ENCODE results near the gene HEPACAM2.

Gene HEPACAM2

DNA sequence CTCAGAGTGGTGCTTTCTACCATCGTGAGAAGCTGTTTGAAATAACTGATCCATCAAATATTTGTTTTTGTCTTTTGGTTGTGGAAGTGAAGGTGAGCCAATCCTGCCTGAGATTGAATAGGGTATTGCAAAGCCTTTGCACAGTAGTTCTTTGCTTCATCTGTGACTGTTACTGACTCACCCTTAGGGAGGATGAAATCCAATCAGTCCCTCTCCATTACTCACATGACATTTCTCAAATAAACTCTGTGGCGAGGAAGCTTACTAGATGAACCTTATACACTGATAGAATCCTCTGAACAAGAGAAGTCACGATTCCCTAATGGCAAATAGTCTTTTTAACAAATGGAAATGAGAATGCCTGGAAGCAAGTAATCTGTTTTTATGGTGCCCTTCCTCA is 31.9 kb downstream of the HEPACAM2 start:
- no peak for TF ChIP-seq CTCF (IDR thresholded peaks at IDR 0.05; ENCODE audit: low read depth, low read length)
- DNase-seq (ENCODE audit: low read depth in 2 of 2): peak in 1 of 2 donors; percentile 55
- H3K4me3 ChIP-seq (replicated peaks in 1 of 2; ENCODE audit: low read depth in 2 of 2, low read length in 2 of 2): no peak overlapping the region

DNA sequence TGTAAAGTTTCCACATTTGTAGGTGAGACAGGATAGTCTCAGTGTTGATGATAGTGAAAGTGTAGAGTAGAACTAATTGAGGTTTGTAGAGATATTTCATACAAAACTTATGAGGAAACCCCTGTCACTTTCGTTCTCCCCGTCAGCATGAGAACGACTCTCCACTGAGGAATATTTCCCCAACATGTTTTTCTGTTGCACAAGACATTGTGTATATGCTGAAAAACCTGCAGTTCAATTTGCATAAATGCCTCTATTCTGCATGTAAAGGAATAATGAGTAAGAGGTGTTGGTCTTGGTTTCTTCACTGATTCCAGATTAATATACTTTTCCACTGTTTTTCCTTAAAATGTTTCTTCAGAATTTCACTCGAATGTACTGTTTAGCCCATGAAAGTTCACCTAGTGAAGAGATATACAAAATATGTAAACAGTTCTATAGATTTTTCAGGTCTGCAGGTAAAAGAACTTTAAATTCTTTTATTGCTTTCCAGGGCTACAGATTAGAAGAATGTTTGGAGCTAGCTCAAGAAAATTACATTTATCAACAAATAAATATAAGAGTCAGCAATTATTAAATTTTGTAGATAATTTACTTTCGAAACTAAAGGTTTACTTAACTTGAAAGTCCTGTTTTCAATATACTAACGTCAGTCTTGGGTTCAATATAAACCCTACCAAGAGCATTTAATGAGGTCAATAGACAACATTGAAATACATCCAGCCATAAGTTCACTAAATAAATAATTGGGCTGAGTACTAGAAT is 37.2 kb downstream of the HEPACAM2 start:
- no peak for DNase-seq (ENCODE audit: low read depth in 2 of 2)
- H3K4me3 ChIP-seq (replicated peaks in 1 of 2; ENCODE audit: low read depth in 2 of 2, low read length in 2 of 2): no peak overlapping the region
- no peak for TF ChIP-seq CTCF (IDR thresholded peaks at IDR 0.05; ENCODE audit: low read depth, low read length)

DNA sequence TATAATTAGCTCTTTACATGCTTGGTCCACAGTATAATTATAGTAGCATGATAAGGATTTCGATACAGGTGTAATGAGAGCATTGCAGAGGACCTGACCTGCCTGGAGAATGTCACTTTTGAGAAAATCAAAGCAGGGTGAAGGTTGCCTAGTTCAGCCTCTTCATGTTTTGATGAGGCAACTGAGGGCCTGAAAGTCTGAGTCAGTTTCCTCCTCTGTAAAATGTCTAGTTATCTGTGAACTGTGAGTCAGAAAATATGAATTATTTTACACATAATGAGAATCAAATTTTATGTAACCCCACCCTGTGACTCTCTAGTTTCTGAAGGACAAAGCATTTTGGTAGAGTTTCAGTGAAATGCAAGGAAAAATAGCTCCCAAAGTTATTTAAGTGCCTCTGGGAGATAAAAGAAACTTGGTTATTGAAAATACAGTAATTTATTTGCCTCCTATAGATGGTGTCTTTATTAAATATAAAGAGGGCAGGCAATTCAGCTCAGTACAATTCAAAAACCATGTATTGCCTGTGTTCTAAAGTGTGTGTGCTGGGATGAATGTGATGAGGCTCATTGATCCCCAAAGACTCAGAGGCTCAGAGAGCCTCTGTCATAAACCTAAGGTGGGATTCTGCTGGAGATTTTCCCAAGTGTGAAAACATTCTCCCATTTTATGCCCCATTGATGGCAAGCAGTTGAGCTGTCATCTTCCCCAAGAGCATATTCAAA is 40.8 kb downstream of the HEPACAM2 start:
- H3K4me3 ChIP-seq (replicated peaks in 1 of 2; ENCODE audit: low read depth in 2 of 2, low read length in 2 of 2): no peak overlapping the region
- DNase-seq (ENCODE audit: low read depth in 2 of 2): peak; percentile 26 to 58
- TF ChIP-seq CTCF (IDR thresholded peaks at IDR 0.05; ENCODE audit: low read depth, low read length): no peak

DNA sequence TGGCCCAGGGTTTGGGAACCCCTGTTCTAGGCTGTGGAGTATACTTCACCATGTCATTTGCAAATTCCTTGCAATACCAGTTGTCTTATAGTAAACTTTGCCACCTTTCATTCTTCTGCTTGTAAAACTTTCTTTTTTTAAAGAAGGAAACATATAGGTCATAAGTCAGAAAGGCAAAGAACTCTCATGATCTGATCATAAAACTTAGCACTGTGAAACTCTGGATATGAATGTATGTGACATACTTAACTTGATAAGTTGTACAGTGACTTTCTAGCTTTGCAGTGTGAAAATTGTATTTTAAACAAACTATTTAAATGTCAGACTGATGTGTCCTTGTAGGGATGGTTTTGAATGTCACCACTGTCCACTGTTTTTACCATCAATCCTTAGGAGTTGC is 47.1 kb downstream of the HEPACAM2 start:
- no peak for TF ChIP-seq CTCF (IDR thresholded peaks at IDR 0.05; ENCODE audit: low read depth, low read length)
- H3K4me3 ChIP-seq (replicated peaks in 1 of 2; ENCODE audit: low read depth in 2 of 2, low read length in 2 of 2): no peak overlapping the region
- DNase-seq (ENCODE audit: low read depth in 2 of 2): no peak

GRCh38 chr7:93178213-93178612 is 48.1 kb downstream of the HEPACAM2 start:
- no peak for TF ChIP-seq CTCF (IDR thresholded peaks at IDR 0.05; ENCODE audit: low read depth, low read length)
- peak; percentile 27 to 43 for DNase-seq (ENCODE audit: low read depth in 2 of 2)

GRCh38 chr7:93176992-93177580 is 49.2 kb downstream of the HEPACAM2 start:
- TF ChIP-seq CTCF (IDR thresholded peaks at IDR 0.05; ENCODE audit: low read depth, low read length): no peak
- H3K4me3 ChIP-seq (replicated peaks in 1 of 2; ENCODE audit: low read depth in 2 of 2, low read length in 2 of 2): no peak overlapping the region
- no peak for DNase-seq (ENCODE audit: low read depth in 2 of 2)

More at GRCh38 chr7:93178213-93178612, 48.1 kb downstream of the HEPACAM2 start:
- H3K4me3 ChIP-seq (replicated peaks in 1 of 2; ENCODE audit: low read depth in 2 of 2, low read length in 2 of 2): no peak overlapping the region

Data from cardiac fibroblast (primary cell).